Measurements from ENCODE around the gene TGFBR1.

Gene TGFBR1

GRCh38 chr9:99063522-99063921 is 41.4 kb upstream of the TGFBR1 start:
- Histone ChIP-seq H3K36me3 (replicated peaks; ENCODE audit: insufficient read depth, low read length) (no peaks in the 10 kb centered on the region), H3K4me1 (ENCODE audit: low read length) (peaks cover 14% of the 10 kb centered on the region), H3K4me2 (ENCODE audit: low read depth, low read length) (no peak overlapping the region), H3K27ac (ENCODE audit: low read length) (no peak overlapping the region), H3K9ac (ENCODE audit: low read length) (no peak overlapping the region), H3K79me2 (ENCODE audit: low read length) (no peaks in the 10 kb centered on the region), H3K9me3 (replicated peaks; ENCODE audit: insufficient read depth, low read length) (no peaks in the 10 kb centered on the region), H2AFZ (ENCODE audit: low read length) (no peak overlapping the region), H4K20me1 (ENCODE audit: insufficient read depth, low read length) (no peaks in the 10 kb centered on the region), H3F3A (ENCODE audit: insufficient read depth, low read length) (no peaks in the 10 kb centered on the region), H3K9me2 (replicated peaks; ENCODE audit: insufficient read depth, low read length) (no peaks in the 10 kb centered on the region), H3K27me3 (replicated peaks; ENCODE audit: insufficient read depth, low read length) (no peaks in the 10 kb centered on the region), H3K4me3 (ENCODE audit: low read length) (no peak overlapping the region)
- DNase-seq, result no peak
- TF ChIP-seq CTCF (IDR thresholded peaks at IDR 0.05; ENCODE audit: low read length), result no peak
- TF ChIP-seq EZH2 (optimal IDR thresholded peaks at IDR 0.05; ENCODE audit: low read depth, low read length), result no peak
- no peak for TF ChIP-seq EZH2phosphoT487 (IDR thresholded peaks at IDR 0.05; ENCODE audit: low read length)

- Histone ChIP-seq H3F3A (ENCODE audit: insufficient read depth, low read length) (no peaks in the 10 kb centered on the region), H3K27ac (ENCODE audit: low read length) (no peak overlapping the region)
- TF ChIP-seq EZH2phosphoT487 (IDR thresholded peaks at IDR 0.05; ENCODE audit: low read length), result no peak
- TF ChIP-seq CTCF (IDR thresholded peaks at IDR 0.05; ENCODE audit: low read length), result no peak
- no peak for TF ChIP-seq EZH2 (optimal IDR thresholded peaks at IDR 0.05; ENCODE audit: low read depth, low read length)
These were observed 38.3 kb upstream of the TGFBR1 start for GRCh38 chr9:99066571-99066970.

GRCh38 chr9:99069075-99069474 is 35.8 kb upstream of the TGFBR1 start:
- Histone ChIP-seq H3K9ac (ENCODE audit: low read length) (no peak overlapping the region), H3K9me3 (replicated peaks; ENCODE audit: insufficient read depth, low read length) (no peaks in the 10 kb centered on the region), H3K27ac (ENCODE audit: low read length) (no peak overlapping the region), H3K9me2 (replicated peaks; ENCODE audit: insufficient read depth, low read length) (no peaks in the 10 kb centered on the region), H2AFZ (ENCODE audit: low read length) (no peak overlapping the region), H4K20me1 (ENCODE audit: insufficient read depth, low read length) (no peaks in the 10 kb centered on the region), H3K79me2 (ENCODE audit: low read length) (no peaks in the 10 kb centered on the region), H3F3A (ENCODE audit: insufficient read depth, low read length) (no peaks in the 10 kb centered on the region), H3K4me1 (ENCODE audit: low read length) (no peaks in the 10 kb centered on the region), H3K4me3 (ENCODE audit: low read length) (no peak overlapping the region), H3K36me3 (replicated peaks; ENCODE audit: insufficient read depth, low read length) (no peaks in the 10 kb centered on the region), H3K4me2 (ENCODE audit: low read depth, low read length) (no peak overlapping the region), H3K27me3 (replicated peaks; ENCODE audit: insufficient read depth, low read length) (no peaks in the 10 kb centered on the region)
- TF ChIP-seq EZH2 (optimal IDR thresholded peaks at IDR 0.05; ENCODE audit: low read depth, low read length) (no peak), EZH2phosphoT487 (IDR thresholded peaks at IDR 0.05; ENCODE audit: low read length) (no peak), CTCF (IDR thresholded peaks at IDR 0.05; ENCODE audit: low read length) (no peak)
- no peak for DNase-seq

More at GRCh38 chr9:99066571-99066970, 38.3 kb upstream of the TGFBR1 start:
- no peaks in the 10 kb centered on the region for H3K79me2 ChIP-seq (ENCODE audit: low read length)
- H4K20me1 ChIP-seq (ENCODE audit: insufficient read depth, low read length), result no peaks in the 10 kb centered on the region
- no peaks in the 10 kb centered on the region for H3K9me3 ChIP-seq (replicated peaks; ENCODE audit: insufficient read depth, low read length)
- H3K9ac ChIP-seq (ENCODE audit: low read length), result no peak overlapping the region
- H3K4me2 ChIP-seq (ENCODE audit: low read depth, low read length), result no peak overlapping the region
- no peak for DNase-seq
- H2AFZ ChIP-seq (ENCODE audit: low read length), result no peak overlapping the region
- H3K9me2 ChIP-seq (replicated peaks; ENCODE audit: insufficient read depth, low read length), result no peaks in the 10 kb centered on the region
- H3K4me3 ChIP-seq (ENCODE audit: low read length), result no peak overlapping the region
- no peaks in the 10 kb centered on the region for H3K36me3 ChIP-seq (replicated peaks; ENCODE audit: insufficient read depth, low read length)
- no peaks in the 10 kb centered on the region for H3K4me1 ChIP-seq (ENCODE audit: low read length)
- H3K27me3 ChIP-seq (replicated peaks; ENCODE audit: insufficient read depth, low read length), result no peaks in the 10 kb centered on the region

Measured in MM.1S (cell line).